ENCODE measurements around the gene IGSF21. TPM values are rescaled to one million over a fixed set of nuclear protein-coding genes. Genes with fewer than 3 reads are reported as not detected.

IGSF21 gene
- total RNA-seq, 1 experiment from 2014 or later: 30.5 TPM

DNA sequence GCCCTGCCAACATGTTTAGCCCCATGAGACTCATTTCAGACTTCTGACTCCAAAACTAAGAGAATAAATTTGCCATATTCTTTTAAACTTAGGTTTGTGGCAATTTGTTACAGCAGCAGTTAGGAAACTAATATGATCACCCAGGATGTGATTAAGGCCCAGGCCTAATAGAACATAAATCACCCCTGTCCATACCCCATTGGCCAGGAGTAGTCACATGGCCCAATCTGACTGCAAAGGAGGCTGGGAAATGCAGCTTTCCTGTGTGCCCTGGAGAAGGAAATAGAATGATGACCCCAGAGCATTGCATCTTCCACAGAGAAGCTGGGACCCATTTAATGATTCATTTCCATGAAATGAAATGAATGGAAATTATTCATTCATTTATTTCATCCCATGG is 272.7 kb downstream of the IGSF21 start:
- no peak for TF ChIP-seq ZNF263 (CRISPR knock-in tag; IDR thresholded peaks at IDR 0.05; ENCODE audit: low read depth)
- TF ChIP-seq, protein P1, sequence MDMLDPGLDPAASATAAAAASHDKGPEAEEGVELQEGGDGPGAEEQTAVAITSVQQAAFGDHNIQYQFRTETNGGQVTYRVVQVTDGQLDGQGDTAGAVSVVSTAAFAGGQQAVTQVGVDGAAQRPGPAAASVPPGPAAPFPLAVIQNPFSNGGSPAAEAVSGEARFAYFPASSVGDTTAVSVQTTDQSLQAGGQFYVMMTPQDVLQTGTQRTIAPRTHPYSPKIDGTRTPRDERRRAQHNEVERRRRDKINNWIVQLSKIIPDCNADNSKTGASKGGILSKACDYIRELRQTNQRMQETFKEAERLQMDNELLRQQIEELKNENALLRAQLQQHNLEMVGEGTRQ (CRISPR knock-in tag; IDR thresholded peaks at IDR 0.05): peak; percentile 20; the same call in 1 of the 2 replicates
- TF ChIP-seq, protein P2, sequence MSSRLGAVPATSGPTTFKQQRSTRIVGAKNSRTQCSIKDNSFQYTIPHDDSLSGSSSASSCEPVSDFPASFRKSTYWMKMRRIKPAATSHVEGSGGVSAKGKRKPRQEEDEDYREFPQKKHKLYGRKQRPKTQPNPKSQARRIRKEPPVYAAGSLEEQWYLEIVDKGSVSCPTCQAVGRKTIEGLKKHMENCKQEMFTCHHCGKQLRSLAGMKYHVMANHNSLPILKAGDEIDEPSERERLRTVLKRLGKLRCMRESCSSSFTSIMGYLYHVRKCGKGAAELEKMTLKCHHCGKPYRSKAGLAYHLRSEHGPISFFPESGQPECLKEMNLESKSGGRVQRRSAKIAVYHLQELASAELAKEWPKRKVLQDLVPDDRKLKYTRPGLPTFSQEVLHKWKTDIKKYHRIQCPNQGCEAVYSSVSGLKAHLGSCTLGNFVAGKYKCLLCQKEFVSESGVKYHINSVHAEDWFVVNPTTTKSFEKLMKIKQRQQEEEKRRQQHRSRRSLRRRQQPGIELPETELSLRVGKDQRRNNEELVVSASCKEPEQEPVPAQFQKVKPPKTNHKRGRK (CRISPR knock-in tag; IDR thresholded peaks at IDR 0.05; ENCODE audit: borderline replicate concordance): no peak
- TF ChIP-seq ZNF532 (CRISPR knock-in tag; IDR thresholded peaks at IDR 0.05; ENCODE audit: borderline replicate concordance): no peak
- no peak for TF ChIP-seq PRRX2 (CRISPR knock-in tag; IDR thresholded peaks at IDR 0.05)
- ChIA-PET POLR2A (no interaction called here), CTCF (no interaction called here)
- peaks cover 32% of the 10 kb centered on the region for H3K9me3 Mint-ChIP-seq
- no peak overlapping the region for H3K27ac Mint-ChIP-seq
- peaks cover 36% of the 10 kb centered on the region for H3K27me3 Mint-ChIP-seq (ENCODE audit: low read depth)
- H3K4me3 Mint-ChIP-seq: no peak overlapping the region
- H3K36me3 Mint-ChIP-seq: peaks cover 32% of the 10 kb centered on the region
- DNase-seq (ENCODE audit: low spot score) (no peak), ATAC-seq (no peak)
- peaks cover 13% of the 10 kb centered on the region for H3K4me1 Mint-ChIP-seq

- Mint-ChIP-seq H3K9me3 (peaks cover 24% of the 10 kb centered on the region), H3K4me3 (no peak overlapping the region), H3K27me3 (ENCODE audit: low read depth) (peaks cover 47% of the 10 kb centered on the region), H3K36me3 (peaks cover 23% of the 10 kb centered on the region), H3K27ac (no peak overlapping the region), H3K4me1 (peaks cover 30% of the 10 kb centered on the region)
- DNase-seq (ENCODE audit: low spot score): no peak
- POLR2A ChIA-PET: interaction anchor here (0.7 kb wide), 1 partner anchor 620 kb away, joined by 3 read pairs; no protein-coding TSS in a partner anchor
- CTCF ChIA-PET: interaction anchor here (0.5 to 2.0 kb wide), 3 partner anchors 9 to 612 kb away, joined by 3 to 9 read pairs (median 3); no protein-coding TSS in a partner anchor
- no peak for ATAC-seq
- TF ChIP-seq MXD4 (CRISPR knock-in tag; IDR thresholded peaks at IDR 0.05; ENCODE audit: borderline replicate concordance) (no peak), E2F4 (CRISPR knock-in tag; IDR thresholded peaks at IDR 0.05; ENCODE audit: borderline replicate concordance, low read depth) (no peak), KAT7 (CRISPR knock-in tag; IDR thresholded peaks at IDR 0.05; ENCODE audit: borderline replicate concordance) (no peak), GABPB1 (CRISPR knock-in tag; IDR thresholded peaks at IDR 0.05) (no peak), NFATC4 (CRISPR knock-in tag; IDR thresholded peaks at IDR 0.05) (no peak), OVOL2 (CRISPR knock-in tag; IDR thresholded peaks at IDR 0.05; ENCODE audit: borderline replicate concordance) (no peak), SOX15 (CRISPR knock-in tag; IDR thresholded peaks at IDR 0.05) (no peak), NFYB (CRISPR knock-in tag; conservative IDR thresholded peaks at IDR 0.05; ENCODE audit: low read depth) (no peak), GTF2I (CRISPR knock-in tag; conservative IDR thresholded peaks at IDR 0.05) (no peak), NFE2L1 (CRISPR knock-in tag; IDR thresholded peaks at IDR 0.05) (no peak), ZMAT4 (CRISPR knock-in tag; IDR thresholded peaks at IDR 0.05) (no peak), PRDM15 (CRISPR knock-in tag; IDR thresholded peaks at IDR 0.05) (no peak), MYBL2 (CRISPR knock-in tag; IDR thresholded peaks at IDR 0.05) (no peak), ATF1 (CRISPR knock-in tag; IDR thresholded peaks at IDR 0.05) (no peak)
- TF ChIP-seq, protein P3, sequence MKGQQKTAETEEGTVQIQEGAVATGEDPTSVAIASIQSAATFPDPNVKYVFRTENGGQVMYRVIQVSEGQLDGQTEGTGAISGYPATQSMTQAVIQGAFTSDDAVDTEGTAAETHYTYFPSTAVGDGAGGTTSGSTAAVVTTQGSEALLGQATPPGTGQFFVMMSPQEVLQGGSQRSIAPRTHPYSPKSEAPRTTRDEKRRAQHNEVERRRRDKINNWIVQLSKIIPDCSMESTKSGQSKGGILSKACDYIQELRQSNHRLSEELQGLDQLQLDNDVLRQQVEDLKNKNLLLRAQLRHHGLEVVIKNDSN (CRISPR knock-in tag; IDR thresholded peaks at IDR 0.05): no peak
- TF ChIP-seq, protein P4, sequence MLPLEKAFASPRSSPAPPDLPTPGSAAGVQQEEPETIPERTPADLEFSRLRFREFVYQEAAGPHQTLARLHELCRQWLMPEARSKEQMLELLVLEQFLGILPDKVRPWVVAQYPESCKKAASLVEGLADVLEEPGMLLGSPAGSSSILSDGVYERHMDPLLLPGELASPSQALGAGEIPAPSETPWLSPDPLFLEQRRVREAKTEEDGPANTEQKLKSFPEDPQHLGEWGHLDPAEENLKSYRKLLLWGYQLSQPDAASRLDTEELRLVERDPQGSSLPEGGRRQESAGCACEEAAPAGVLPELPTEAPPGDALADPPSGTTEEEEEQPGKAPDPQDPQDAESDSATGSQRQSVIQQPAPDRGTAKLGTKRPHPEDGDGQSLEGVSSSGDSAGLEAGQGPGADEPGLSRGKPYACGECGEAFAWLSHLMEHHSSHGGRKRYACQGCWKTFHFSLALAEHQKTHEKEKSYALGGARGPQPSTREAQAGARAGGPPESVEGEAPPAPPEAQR (CRISPR knock-in tag; IDR thresholded peaks at IDR 0.05): no peak
These were observed 276.5 kb downstream of the IGSF21 start for GRCh38 chr1:18384059-18384458.

Data from WTC11 (cell line).